ENCODE results near the gene CTBP2.

DNA sequence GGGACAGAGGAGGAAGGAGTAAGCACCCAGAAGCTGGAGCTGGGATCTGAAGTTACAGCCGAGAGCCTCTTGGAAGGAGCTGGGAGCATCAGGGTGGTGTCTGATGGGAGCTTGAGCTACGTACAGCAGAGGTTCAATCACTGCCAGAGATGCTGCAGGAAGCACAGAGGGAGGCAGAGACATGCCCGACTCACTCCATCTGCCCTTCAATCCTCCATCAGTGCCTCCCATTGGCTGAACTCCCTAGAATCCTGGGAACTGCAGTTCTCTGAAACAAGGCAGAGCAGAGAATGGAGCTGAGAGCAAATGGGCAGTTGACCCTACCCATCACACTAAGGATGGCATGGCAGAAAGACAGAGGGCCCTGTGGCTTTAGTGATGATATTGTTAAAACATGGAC, 40.0 kb upstream of the CTBP2 start:
- TF ChIP-seq POLR2A (IDR thresholded peaks at IDR 0.05): no peak
- TF ChIP-seq, protein P1, sequence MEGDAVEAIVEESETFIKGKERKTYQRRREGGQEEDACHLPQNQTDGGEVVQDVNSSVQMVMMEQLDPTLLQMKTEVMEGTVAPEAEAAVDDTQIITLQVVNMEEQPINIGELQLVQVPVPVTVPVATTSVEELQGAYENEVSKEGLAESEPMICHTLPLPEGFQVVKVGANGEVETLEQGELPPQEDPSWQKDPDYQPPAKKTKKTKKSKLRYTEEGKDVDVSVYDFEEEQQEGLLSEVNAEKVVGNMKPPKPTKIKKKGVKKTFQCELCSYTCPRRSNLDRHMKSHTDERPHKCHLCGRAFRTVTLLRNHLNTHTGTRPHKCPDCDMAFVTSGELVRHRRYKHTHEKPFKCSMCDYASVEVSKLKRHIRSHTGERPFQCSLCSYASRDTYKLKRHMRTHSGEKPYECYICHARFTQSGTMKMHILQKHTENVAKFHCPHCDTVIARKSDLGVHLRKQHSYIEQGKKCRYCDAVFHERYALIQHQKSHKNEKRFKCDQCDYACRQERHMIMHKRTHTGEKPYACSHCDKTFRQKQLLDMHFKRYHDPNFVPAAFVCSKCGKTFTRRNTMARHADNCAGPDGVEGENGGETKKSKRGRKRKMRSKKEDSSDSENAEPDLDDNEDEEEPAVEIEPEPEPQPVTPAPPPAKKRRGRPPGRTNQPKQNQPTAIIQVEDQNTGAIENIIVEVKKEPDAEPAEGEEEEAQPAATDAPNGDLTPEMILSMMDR (IDR thresholded peaks at IDR 0.05): no peak
